B cell (primary cell): ENCODE data around the gene TENT4B.

Experiments used
- CTCF ChIP-seq: fragments of 200-600 bp; IDR thresholded peaks from one replicate; pipeline ENCODE4 v1.8.0; 2022; ENCODE audit warnings: antibody characterized with exemption, mild to moderate bottlenecking
- EZH2 ChIP-seq: IDR thresholded peaks from 2 replicates; pipeline ENCODE4 v1.6.1; 2012; ENCODE audit warnings: borderline replicate concordance, low read depth, mild to moderate bottlenecking, moderate library complexity, low read length; ENCODE audit not compliant: insufficient read depth, poor library complexity, severe bottlenecking

DNA sequence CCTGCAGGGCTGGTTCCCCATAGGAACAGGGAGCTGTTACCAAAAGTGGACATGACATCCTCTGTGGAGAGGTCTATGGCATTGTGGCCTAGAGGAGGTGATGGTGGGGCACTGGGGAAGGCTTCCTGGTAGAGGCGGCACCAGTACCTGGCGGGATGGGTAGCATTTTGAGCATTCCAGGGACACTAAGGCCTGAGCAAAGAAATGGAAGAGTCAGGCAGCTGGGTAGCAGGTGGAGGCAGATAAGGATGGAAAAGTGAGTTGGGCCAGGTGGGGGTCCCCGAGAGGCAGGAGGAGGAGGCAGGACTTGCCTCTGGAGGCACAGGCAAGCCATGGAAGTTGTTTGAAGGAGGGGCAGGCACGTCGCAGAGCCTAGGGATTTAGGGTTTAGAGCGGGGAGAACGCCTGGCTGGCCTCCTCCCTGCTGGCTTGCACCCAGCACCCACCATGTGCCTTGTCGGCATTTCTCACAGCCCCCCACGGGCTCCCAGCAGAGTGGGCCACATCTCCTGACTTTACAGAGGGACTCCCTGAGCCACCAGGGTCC, 108.1 kb downstream of the TENT4B start:
- TF ChIP-seq CTCF (no peak), EZH2 (no peak)
